Endothelial cell of umbilical vein (primary cell): ENCODE results near the gene ACER2. TPM values are rescaled to one million over a fixed set of nuclear protein-coding genes. Genes with fewer than 3 reads are reported as not detected.

Experiments
- BruUV-seq: library from RNA; stranded (reverse); fragments of 400-500 nt; replicated peaks from 2 replicates; lab custom pipeline; 2021; lab: Mats Ljungman, UMichigan
- CTCF ChIA-PET: fragments of 300-600, 350-600 bp; sonication (Branson Sonifier 250); formaldehyde crosslinking; loops from one replicate; lab custom pipeline; 2021; ENCODE audit warnings: antibody characterized with exemption, inconsistent platforms; lab: Charles Lee
- POLR2A ChIA-PET: fragments of 300-600, 350-600 bp; sonication (Branson Sonifier 250); formaldehyde crosslinking; loops from one replicate; lab custom pipeline; 2021; ENCODE audit warnings: antibody characterized with exemption, inconsistent platforms; lab: Charles Lee
- DNase-seq: peaks from one replicate; pipeline ENCODE4 v3.0.0-alpha.2; 2011; ENCODE audit warnings: low read depth, low spot score
- FAIRE-seq: peaks from 2 replicates; lab custom pipeline; 2011; peaks lifted over from hg19 to GRCh38; lab: Jason Lieb, UNC
- H2AFZ ChIP-seq: 2 replicates; pipeline ENCODE4 v1.6.0; 2012; ENCODE audit warnings: low read depth, low read length, control low read depth, inconsistent platforms
- H3K27ac ChIP-seq: 2 replicates; pipeline ENCODE4 v1.5.1; 2011; ENCODE audit warnings: low read depth, mild to moderate bottlenecking, control low read depth, low read length, moderate library complexity; ENCODE audit not compliant: insufficient read depth
- H3K27me3 ChIP-seq, 2 experiments: 2 replicates each; pipeline versions ENCODE4 v1.6.0 to v1.6.1; 2011; ENCODE audit warnings: low read length in 2 of 2, mixed read lengths in 1 of 2; ENCODE audit not compliant: control insufficient read depth in 2 of 2, insufficient read depth in 2 of 2
- H3K36me3 ChIP-seq, 2 experiments: 2 replicates in 1 of 2; 3 replicates in 1 of 2; pipeline ENCODE4 v1.5.1; 2011; ENCODE audit warnings: low read length in 2 of 2, mild to moderate bottlenecking in 1 of 2, moderate library complexity in 1 of 2; ENCODE audit not compliant: control insufficient read depth in 2 of 2, insufficient read depth in 2 of 2; ENCODE audit errors: extremely low read depth in 1 of 2
- H3K4me1 ChIP-seq: 3 replicates; pipeline ENCODE4 v1.5.1; 2011; ENCODE audit warnings: mild to moderate bottlenecking, low read length; ENCODE audit not compliant: control insufficient read depth, insufficient read depth; ENCODE audit errors: extremely low read depth
- H3K4me2 ChIP-seq: 2 replicates; pipeline ENCODE4 v1.6.1; 2011; ENCODE audit warnings: low read length, control low read depth, mixed read lengths; ENCODE audit not compliant: insufficient read depth
- H3K4me3 ChIP-seq, 3 experiments: fragments of 200-600 bp in 1 of 3; sonication (generic), shearing (Covaris generic) in 1 of 3; replicated peaks in 1 of 3; 2 replicates each; pipeline ENCODE4 v1.5.1; 2011 to 2016; ENCODE audit warnings: control low read depth in 3 of 3, low read length in 3 of 3, mild to moderate bottlenecking in 2 of 3, inconsistent platforms in 1 of 3, low read depth in 1 of 3, moderate library complexity in 1 of 3; ENCODE audit not compliant: insufficient read depth in 1 of 3
- H3K79me2 ChIP-seq: 2 replicates; pipeline ENCODE4 v1.6.0; 2012; ENCODE audit warnings: low read length, inconsistent platforms; ENCODE audit not compliant: control insufficient read depth, insufficient read depth
- H3K9ac ChIP-seq: replicated peaks from 2 replicates; pipeline ENCODE3; 2011; ENCODE audit warnings: low read length, control low read depth; ENCODE audit not compliant: insufficient read depth; ENCODE audit errors: extremely low read depth
- H3K9me1 ChIP-seq: replicated peaks from 3 replicates; pipeline ENCODE4 v1.6.0; 2011; ENCODE audit warnings: mild to moderate bottlenecking, low read length; ENCODE audit not compliant: control insufficient read depth, insufficient read depth; ENCODE audit errors: extremely low read depth
- H3K9me3 ChIP-seq: replicated peaks from 2 replicates; pipeline ENCODE4 v1.5.1; 2012; ENCODE audit warnings: low read length, inconsistent platforms; ENCODE audit not compliant: control insufficient read depth, insufficient read depth
- H4K20me1 ChIP-seq: replicated peaks from 2 replicates; pipeline ENCODE3; 2011; ENCODE audit warnings: mild to moderate bottlenecking, low read length; ENCODE audit not compliant: control insufficient read depth, insufficient read depth; ENCODE audit errors: extremely low read depth
- CTCF ChIP-seq, 2 donors: IDR thresholded peaks; 1 replicate in 1 of 2; 2 replicates in 1 of 2; pipeline ENCODE4 v1.5.1; 2011; ENCODE audit warnings: low read length in 2 of 2, mild to moderate bottlenecking in 2 of 2, moderate library complexity in 2 of 2, control low read depth in 1 of 2, inconsistent platforms in 1 of 2, low read depth in 1 of 2; ENCODE audit not compliant: insufficient read depth in 1 of 2; ENCODE audit errors: extremely low read depth in 1 of 2
- EZH2 ChIP-seq: IDR thresholded peaks from 2 replicates; pipeline ENCODE4 v1.6.1; 2012; ENCODE audit warnings: borderline replicate concordance, low read depth, mild to moderate bottlenecking, moderate library complexity, low read length, inconsistent platforms; ENCODE audit not compliant: severe bottlenecking
- FOS ChIP-seq: IDR thresholded peaks from 2 replicates; pipeline ENCODE4 v1.6.1; 2011; ENCODE audit warnings: mild to moderate bottlenecking, low read length, moderate library complexity, borderline replicate concordance; ENCODE audit not compliant: insufficient read depth
- GATA2 ChIP-seq: IDR thresholded peaks from 2 replicates; pipeline ENCODE4 v1.7.0; 2011; ENCODE audit warnings: low read depth, mild to moderate bottlenecking, moderate library complexity, mixed read lengths, low read length; ENCODE audit not compliant: insufficient read length, insufficient read depth
- JUN ChIP-seq: IDR thresholded peaks from 2 replicates; pipeline ENCODE4 v1.6.1; 2011; ENCODE audit warnings: borderline replicate concordance, low read depth; ENCODE audit not compliant: insufficient read length, insufficient read depth
- MAX ChIP-seq: IDR thresholded peaks from 2 replicates; pipeline ENCODE4 v1.6.1; 2011; ENCODE audit not compliant: insufficient read depth, insufficient read length
- MYC ChIP-seq: IDR thresholded peaks from one replicate; pipeline ENCODE4 v1.6.1; 2011; ENCODE audit warnings: mild to moderate bottlenecking, low read depth, low read length
- POLR2A ChIP-seq: IDR thresholded peaks from 2 replicates; pipeline ENCODE4 v1.6.1; 2012; ENCODE audit warnings: low read depth, mild to moderate bottlenecking, control low read depth, low read length
- POLR2AphosphoS5 ChIP-seq: IDR thresholded peaks from 2 replicates; pipeline ENCODE4 v1.6.1; 2012; ENCODE audit warnings: low read depth, mild to moderate bottlenecking, control low read depth, low read length, moderate library complexity; ENCODE audit not compliant: insufficient read depth
- dilution Hi-C: fragments of 300-500 bp; cut with MboI; formaldehyde crosslinking; loops from one replicate; pipeline ENCODE4 v1.15.0; 2019; ENCODE audit warnings: low sequenced_read_pairs; ENCODE audit not compliant: extremely low pct_ligation_motif_present
- intact Hi-C: fragments of 100-400 bp; cut with micrococcal nuclease; formaldehyde crosslinking; loops from one replicate; pipeline ENCODE4 v1.10.0; 2022
- polyA plus RNA-seq, 4 experiments: library from polyadenylated mRNA; depleted of rRNA in 3 of 4; stranded (reverse) in 3 of 4; unstranded in 1 of 4; fragments of >200 nt; gene quantifications; 2 replicates each; pipeline versions ENCODE4 v1.2.1 to v1.2.3, GENCODE V29; 2011 to 2012; ENCODE audit warnings: missing spikeins in 1 of 4
- total RNA-seq: library from RNA; stranded (reverse); gene quantifications from 2 replicates; pipeline ENCODE4 v1.2.3, GENCODE V29; 2021

ACER2 gene
- total and polyA plus RNA-seq, 2 donors (not counting 3 experiments of a cell fraction or from before 2014, with no cell fraction given) = 5.2 to 7.3 TPM

DNA sequence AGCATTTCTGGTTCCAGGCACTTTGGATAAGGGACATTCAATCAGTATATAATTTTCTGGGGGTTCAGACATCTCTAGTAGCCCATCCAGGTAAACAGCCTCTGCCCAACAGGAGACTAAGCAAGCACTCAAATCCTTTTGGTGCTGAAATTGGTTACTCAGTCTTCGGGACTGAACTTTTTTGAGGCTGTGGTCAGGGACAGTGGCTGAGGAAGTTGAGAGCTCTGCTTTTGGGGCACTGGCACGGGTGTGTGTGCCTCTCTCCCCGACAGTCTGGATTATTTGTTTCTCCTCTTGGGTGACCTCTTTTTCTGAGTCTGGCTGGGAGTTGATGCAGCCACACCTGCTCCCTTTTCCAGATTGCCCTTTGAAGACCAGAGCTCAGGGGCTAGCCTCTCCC lies 47.6 kb downstream of the ACER2 start:
- CTCF ChIA-PET = interaction anchor here (0.9 to 5.2 kb wide), 22 partner anchors 9 to 1647 kb away, joined by 3 to 51 read pairs (median 7); partner anchors contain the start of genes ACER2, DENND4C and RRAGA
- H3K4me1 ChIP-seq = peaks cover 6% of the 10 kb centered on the region
- intact Hi-C loops = loop anchor here (2.0 kb wide), 1 partner anchor 1018 kb away; no protein-coding TSS in a partner anchor
- H3K79me2 ChIP-seq = no peaks in the 10 kb centered on the region
- POLR2A ChIA-PET = interaction anchor here (1.0 kb wide), 1 partner anchor 47 kb away, joined by 3 read pairs; the partner anchor contains the start of gene ACER2
- H3K4me3 ChIP-seq = no peak overlapping the region
- TF ChIP-seq EZH2 (no peak), POLR2AphosphoS5 (no peak), CTCF (IDR thresholded peaks at IDR 0.05; ENCODE audit: extremely low read depth in 1 of 2, insufficient read depth in 1 of 2, low read depth in 1 of 2, low read length in 2 of 2) (no peak), MAX (no peak), FOS (no peak), MYC (no peak), POLR2A (no peak), GATA2 (no peak), JUN (no peak)
- no peak for FAIRE-seq
- no peak for DNase-seq
- H3K27ac ChIP-seq = no peak overlapping the region
- no peaks in the 10 kb centered on the region for H3K27me3 ChIP-seq
- H2AFZ ChIP-seq = no peak overlapping the region
- dilution Hi-C loops = no loop called here
- H3K4me2 ChIP-seq = no peak overlapping the region
- H3K9me1 ChIP-seq = no peaks in the 10 kb centered on the region
- H3K9me3 ChIP-seq = no peaks in the 10 kb centered on the region
- no TSS peak for BruUV-seq
- no peaks in the 10 kb centered on the region for H3K36me3 ChIP-seq
- H4K20me1 ChIP-seq = no peaks in the 10 kb centered on the region
- no peak overlapping the region for H3K9ac ChIP-seq
